HG03280 (cell line): ENCODE data around the gene DUSP9.
"Not testable (repeated sequence)": the region's sequence is repeated elsewhere in the genome, so short reads cannot be mapped to it uniquely, and the experiment has no call there.

Experiments
- ATAC-seq: cut with Tn5 transposase; IDR thresholded peaks from one replicate; pipeline ENCODE4 v1.9.1; 2021; ENCODE audit warnings: mild to moderate bottlenecking, moderate library complexity; ENCODE audit not compliant: unreplicated experiment

The DUSP9 gene

DNA sequence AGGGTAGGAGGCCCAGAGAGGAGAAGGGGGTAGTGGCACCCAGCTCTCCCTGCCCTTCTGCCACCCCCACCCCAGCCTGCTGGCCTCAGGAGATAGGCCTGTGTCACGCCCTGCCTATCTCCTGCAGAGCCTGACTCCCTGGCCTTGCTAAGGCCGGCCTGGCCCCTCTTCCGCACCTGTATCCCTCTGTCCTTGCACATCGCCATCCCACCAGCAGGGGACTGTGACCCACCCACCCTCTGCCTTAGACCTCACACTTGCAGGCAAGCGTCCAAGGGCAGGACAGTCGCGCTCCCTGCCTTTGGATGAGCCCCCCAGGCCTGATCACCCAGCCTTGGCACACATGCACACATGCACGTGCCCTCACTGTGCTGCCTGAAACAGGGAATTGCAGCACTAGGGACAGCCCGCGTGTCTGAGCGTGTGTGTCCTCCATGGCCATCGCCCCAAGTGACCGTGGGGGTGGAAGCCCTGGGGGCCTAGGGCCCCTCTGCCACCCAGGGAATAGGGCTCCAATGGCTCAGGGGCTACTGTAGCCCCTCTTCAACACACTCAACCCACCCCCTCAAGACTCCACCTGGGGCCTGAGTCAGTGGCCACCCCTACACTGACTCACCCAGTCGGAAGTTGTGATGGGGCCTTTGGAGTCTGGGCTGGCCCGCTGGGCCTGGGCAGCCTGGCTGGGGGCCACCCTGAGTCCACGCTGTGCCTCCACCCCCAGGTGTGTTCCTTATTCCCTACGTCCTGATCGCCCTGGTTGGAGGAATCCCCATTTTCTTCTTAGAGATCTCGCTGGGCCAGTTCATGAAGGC lies 42.9 kb downstream of the DUSP9 start:
- no peak for ATAC-seq

GRCh38 chrX:153690466-153690865 lies 43.5 kb downstream of the DUSP9 start:
- no peak for ATAC-seq

DNA sequence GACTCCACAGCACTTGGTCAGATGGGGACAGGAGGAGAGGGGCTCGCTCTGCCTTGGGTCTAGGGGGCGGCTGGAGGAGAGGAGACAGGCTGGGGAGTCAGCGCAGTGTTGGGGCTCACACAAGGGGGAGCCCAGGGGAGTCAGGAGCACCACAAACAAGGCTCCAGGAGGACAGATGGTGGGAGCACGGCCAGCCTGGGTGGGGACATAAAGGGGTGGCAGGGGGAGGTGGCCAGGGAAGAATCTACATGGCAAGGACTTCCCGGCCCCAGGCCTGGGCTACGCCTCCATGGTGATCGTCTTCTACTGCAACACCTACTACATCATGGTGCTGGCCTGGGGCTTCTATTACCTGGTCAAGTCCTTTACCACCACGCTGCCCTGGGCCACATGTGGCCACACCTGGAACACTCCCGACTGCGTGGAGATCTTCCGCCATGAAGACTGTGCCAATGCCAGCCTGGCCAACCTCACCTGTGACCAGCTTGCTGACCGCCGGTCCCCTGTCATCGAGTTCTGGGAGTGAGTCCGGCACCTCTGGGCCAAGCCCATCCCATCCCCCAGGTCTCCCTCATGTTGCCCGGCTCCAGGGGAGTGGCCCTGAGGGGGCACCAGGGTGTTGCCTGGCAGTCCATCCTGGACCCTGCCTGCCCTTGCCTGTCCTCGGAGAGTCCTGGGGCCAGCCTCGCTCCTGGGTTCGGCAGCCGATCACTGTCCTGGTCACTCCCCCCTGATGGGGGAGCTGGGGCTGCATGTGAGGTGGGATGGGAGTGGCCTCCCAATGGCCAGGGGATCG lies 44.2 kb downstream of the DUSP9 start:
- not testable (repeated sequence) for ATAC-seq

DNA sequence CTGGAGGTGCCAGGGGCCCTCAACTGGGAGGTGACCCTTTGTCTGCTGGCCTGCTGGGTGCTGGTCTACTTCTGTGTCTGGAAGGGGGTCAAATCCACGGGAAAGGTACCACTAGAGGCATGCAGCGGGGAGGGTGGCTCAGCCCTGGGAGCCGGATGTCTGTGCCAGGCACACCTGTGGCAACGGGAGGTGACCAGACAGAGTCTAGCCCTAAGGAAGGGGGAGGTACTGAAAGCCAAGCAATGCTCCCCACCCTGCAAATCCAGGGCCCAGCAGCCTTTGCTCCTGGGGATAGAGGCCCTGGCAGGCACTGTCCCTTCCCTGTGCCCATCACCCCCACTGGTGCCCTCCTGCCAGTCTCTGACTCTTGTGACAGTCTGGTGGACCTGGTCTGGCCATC lies 45.0 kb downstream of the DUSP9 start:
- no peak for ATAC-seq

GRCh38 chrX:153692611-153693156 lies 45.7 kb downstream of the DUSP9 start:
- ATAC-seq = no peak

GRCh38 chrX:153693216-153694086 lies 46.4 kb downstream of the DUSP9 start:
- ATAC-seq = no peak

DNA sequence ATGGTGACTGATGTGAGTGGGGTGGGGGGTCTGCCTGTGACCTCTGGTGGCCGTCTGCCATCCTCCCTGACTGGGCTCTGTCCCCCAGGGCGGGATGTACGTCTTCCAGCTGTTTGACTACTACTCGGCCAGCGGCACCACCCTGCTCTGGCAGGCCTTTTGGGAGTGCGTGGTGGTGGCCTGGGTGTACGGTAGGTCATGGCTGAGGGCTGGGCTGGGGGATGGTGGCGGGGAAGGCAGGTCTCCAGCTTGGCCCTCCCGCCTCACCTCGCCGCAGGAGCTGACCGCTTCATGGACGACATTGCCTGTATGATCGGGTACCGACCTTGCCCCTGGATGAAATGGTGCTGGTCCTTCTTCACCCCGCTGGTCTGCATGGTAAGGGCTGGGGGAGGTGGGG lies 47.3 kb downstream of the DUSP9 start:
- not testable (repeated sequence) for ATAC-seq

DNA sequence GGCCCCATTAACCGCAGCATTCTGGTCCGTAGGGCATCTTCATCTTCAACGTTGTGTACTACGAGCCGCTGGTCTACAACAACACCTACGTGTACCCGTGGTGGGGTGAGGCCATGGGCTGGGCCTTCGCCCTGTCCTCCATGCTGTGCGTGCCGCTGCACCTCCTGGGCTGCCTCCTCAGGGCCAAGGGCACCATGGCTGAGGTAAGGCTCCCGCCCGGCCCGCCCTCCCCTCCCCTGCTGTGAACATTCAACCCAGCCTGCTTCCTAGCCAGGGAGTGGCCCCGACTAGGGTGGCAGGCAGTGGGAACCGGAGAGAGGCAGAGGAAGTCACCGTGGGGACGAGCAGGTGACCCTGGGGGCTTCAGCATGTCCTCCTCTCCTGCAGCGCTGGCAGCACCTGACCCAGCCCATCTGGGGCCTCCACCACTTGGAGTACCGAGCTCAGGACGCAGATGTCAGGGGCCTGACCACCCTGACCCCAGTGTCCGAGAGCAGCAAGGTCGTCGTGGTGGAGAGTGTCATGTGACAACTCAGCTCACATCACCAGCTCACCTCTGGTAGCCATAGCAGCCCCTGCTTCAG lies 47.8 kb downstream of the DUSP9 start:
- no peak for ATAC-seq

DNA sequence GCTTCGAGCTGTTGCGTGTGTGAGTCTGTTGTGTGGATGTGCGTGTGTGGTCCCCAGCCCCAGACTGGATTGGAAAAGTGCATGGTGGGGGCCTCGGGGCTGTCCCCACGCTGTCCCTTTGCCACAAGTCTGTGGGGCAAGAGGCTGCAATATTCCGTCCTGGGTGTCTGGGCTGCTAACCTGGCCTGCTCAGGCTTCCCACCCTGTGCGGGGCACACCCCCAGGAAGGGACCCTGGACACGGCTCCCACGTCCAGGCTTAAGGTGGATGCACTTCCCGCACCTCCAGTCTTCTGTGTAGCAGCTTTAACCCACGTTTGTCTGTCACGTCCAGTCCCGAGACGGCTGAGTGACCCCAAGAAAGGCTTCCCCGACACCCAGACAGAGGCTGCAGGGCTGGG lies 49.1 kb downstream of the DUSP9 start:
- no peak for ATAC-seq

DNA sequence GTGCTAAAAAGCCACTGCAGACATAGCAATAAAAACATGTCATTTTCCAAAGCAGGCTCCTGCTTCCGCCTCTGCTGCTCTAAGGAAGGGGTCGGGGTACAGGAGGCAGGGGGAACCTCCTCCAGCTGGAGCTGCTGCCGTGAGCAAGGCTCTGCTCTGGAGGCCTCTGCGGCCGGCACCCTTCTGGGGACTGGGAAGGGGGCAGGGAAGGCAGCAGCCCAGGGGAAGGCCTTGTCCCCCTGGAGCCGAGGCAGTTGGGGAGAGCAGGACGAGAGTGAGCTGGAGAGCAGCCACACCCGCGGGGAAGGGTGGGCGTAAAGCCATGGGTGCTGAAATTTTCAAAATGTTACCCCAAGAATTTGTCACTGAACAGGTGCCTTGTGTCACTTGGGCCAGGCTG lies 49.5 kb downstream of the DUSP9 start:
- ATAC-seq = not testable (repeated sequence)

DNA sequence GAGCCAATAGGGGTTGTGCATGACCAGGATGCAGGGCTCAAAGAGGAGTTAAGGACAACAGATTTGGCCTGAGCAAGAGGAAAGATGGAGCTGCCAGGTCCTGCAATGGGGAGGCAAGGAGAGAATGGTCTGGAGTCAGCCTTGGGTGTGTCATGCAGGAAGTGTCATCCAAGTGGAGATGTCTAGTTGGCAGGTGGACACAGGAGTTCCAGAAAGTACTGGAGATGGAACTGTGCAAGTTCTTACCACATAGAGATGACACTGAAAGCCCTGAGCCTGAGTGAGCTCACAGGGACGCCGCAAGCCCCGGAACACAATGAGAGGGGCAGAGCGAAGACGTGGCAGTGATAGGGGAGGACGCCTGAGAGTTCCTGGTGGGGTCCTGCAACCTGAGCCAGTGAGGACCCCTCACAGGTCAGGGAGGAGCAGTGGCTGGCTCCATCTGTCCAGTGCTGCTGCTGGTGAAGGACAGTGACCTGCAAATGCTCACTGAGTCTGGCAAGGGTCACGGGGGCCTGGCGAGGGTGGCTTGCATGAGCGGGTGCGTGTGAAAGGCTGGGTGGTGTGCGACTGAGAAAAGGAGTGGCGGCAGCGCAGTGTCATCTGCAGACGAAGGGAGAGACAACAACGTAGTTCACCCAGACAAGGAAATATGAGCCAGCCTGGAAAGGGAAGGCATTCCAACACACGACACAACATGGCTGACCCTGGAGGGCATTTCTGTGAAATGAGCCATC lies 50.2 kb downstream of the DUSP9 start:
- ATAC-seq = not testable (repeated sequence)

GRCh38 chrX:153697924-153698865 lies 51.2 kb downstream of the DUSP9 start:
- ATAC-seq = no peak

DNA sequence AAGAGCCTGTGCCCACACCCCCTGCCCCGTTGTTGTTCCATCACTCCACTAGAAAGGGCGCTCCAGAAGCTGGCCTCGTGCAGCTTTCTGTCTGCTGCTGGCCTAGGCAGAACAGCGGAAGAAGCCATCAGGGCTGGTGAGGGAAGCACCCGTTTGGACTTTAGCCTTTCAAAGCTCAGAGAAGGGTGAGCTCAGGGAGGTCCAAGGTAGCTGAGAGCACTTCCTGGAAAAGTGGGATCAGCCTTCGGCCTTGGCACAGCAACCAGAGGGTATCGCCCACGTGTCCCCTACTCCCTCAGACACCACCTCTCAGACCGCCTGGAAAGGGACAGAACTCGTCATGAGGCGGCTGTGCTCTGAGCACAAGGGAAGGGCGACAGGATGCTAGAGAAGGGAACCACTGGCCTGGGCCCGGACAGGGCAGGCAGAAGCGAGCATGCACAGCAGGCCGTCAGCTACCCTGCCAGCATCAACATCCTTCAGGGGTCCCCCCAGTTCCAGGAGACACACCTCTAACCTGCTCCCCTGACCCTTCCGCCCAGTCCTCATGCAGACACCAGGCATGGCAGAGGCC lies 52.3 kb downstream of the DUSP9 start:
- not testable (repeated sequence) for ATAC-seq

GRCh38 chrX:153699784-153700371 lies 52.9 kb downstream of the DUSP9 start:
- not testable (repeated sequence) for ATAC-seq

GRCh38 chrX:153700376-153700945 lies 53.5 kb downstream of the DUSP9 start:
- no peak for ATAC-seq
